Astrocyte (in vitro differentiated cells and primary cell): Measurements from ENCODE around the gene CFAP74. TPM values are rescaled to one million over a fixed set of nuclear protein-coding genes. Genes with fewer than 3 reads are reported as not detected.

Source experiments
- DNase-seq: peaks from one replicate; pipeline ENCODE4 v3.0.0-alpha.2; 2010; ENCODE audit warnings: low read depth
- FAIRE-seq: peaks from 2 replicates; lab custom pipeline; 2011; peaks lifted over from hg19 to GRCh38; lab: Jason Lieb, UNC
- H2AFZ ChIP-seq: 2 replicates; pipeline ENCODE4 v1.6.0; 2012; ENCODE audit warnings: low read depth, low read length, inconsistent platforms
- H3K27ac ChIP-seq: 2 replicates; pipeline ENCODE4 v1.5.1; 2011; ENCODE audit warnings: low read depth, low read length, inconsistent platforms
- H3K27me3 ChIP-seq: 2 replicates; pipeline ENCODE4 v1.6.0; 2011; ENCODE audit warnings: low read length, inconsistent platforms; ENCODE audit not compliant: insufficient read depth
- H3K36me3 ChIP-seq: 2 replicates; pipeline ENCODE4 v1.5.1; 2011; ENCODE audit warnings: low read length, inconsistent platforms; ENCODE audit not compliant: insufficient read depth
- H3K4me1 ChIP-seq: 2 replicates; pipeline ENCODE4 v1.5.1; 2011; ENCODE audit warnings: low read length, inconsistent platforms; ENCODE audit not compliant: insufficient read depth
- H3K4me2 ChIP-seq: 2 replicates; pipeline ENCODE4 v1.6.0; 2012; ENCODE audit warnings: low read length, inconsistent platforms
- H3K4me3 ChIP-seq: 2 replicates; pipeline ENCODE4 v1.5.1; 2011; ENCODE audit warnings: low read depth, mild to moderate bottlenecking, low read length, inconsistent platforms; ENCODE audit not compliant: insufficient read depth
- H3K79me2 ChIP-seq: 2 replicates; pipeline ENCODE4 v1.6.0; 2012; ENCODE audit warnings: mild to moderate bottlenecking, low read length, inconsistent platforms; ENCODE audit not compliant: insufficient read depth
- H3K9ac ChIP-seq: 2 replicates; pipeline ENCODE4 v1.6.0; 2012; ENCODE audit warnings: mild to moderate bottlenecking, low read length, inconsistent platforms
- H3K9me3 ChIP-seq: 2 replicates; pipeline ENCODE4 v1.5.1; 2012; ENCODE audit warnings: low read depth, mild to moderate bottlenecking, low read length, inconsistent platforms; ENCODE audit not compliant: insufficient read depth
- H4K20me1 ChIP-seq: 2 replicates; pipeline ENCODE4 v1.6.0; 2012; ENCODE audit warnings: low read length, inconsistent platforms; ENCODE audit not compliant: insufficient read depth
- H3K27ac Mint-ChIP-seq: one replicate; pipeline ENCODE4 v1.8.0; 2021; ENCODE audit warnings: mild to moderate bottlenecking, mixed read lengths; ENCODE audit not compliant: unreplicated experiment
- H3K27me3 Mint-ChIP-seq: one replicate; pipeline ENCODE4 v1.8.0; 2021; ENCODE audit warnings: low read depth, mixed read lengths; ENCODE audit not compliant: unreplicated experiment
- H3K36me3 Mint-ChIP-seq: one replicate; pipeline ENCODE4 v1.8.0; 2021; ENCODE audit warnings: low read depth, mixed read lengths; ENCODE audit not compliant: unreplicated experiment
- H3K4me1 Mint-ChIP-seq: one replicate; pipeline ENCODE4 v1.8.0; 2021; ENCODE audit warnings: low read depth, mixed read lengths; ENCODE audit not compliant: unreplicated experiment
- H3K4me3 Mint-ChIP-seq: one replicate; pipeline ENCODE4 v1.8.0; 2021; ENCODE audit warnings: mild to moderate bottlenecking, moderate library complexity, mixed read lengths; ENCODE audit not compliant: unreplicated experiment
- H3K9me3 Mint-ChIP-seq: one replicate; pipeline ENCODE4 v1.8.0; 2021; ENCODE audit warnings: mild to moderate bottlenecking, mixed read lengths; ENCODE audit not compliant: unreplicated experiment
- CTCF ChIP-seq: IDR thresholded peaks from 2 replicates; pipeline ENCODE4 v1.5.1; 2011; ENCODE audit warnings: low read depth, mild to moderate bottlenecking, inconsistent platforms, low read length, moderate library complexity; ENCODE audit not compliant: insufficient read depth
- EZH2 ChIP-seq: IDR thresholded peaks from 2 replicates; pipeline ENCODE4 v1.6.1; 2012; ENCODE audit warnings: mild to moderate bottlenecking, low read length, inconsistent platforms; ENCODE audit not compliant: insufficient read depth
- total RNA-seq: library from RNA; stranded (reverse); gene quantifications from 2 replicates; pipeline ENCODE4 v1.2.1, GENCODE V29; 2021

Gene CFAP74
- total RNA-seq, 1 donor from 2014 or later, result not detected

- TF ChIP-seq CTCF (no peak), EZH2 (peak; percentile 38)
- Histone ChIP-seq H3K36me3 (no peaks in the 10 kb centered on the region), H3K4me1 (no peaks in the 10 kb centered on the region), H2AFZ (no peak overlapping the region), H3K4me3 (no peak overlapping the region), H3K27ac (no peak overlapping the region), H3K27me3 (peaks cover 36% of the 10 kb centered on the region), H3K9ac (no peak overlapping the region), H4K20me1 (no peaks in the 10 kb centered on the region), H3K9me3 (no peaks in the 10 kb centered on the region), H3K79me2 (no peaks in the 10 kb centered on the region), H3K4me2 (no peak overlapping the region)
- Mint-ChIP-seq H3K27ac (peak overlapping the region; percentile 18), H3K27me3 (peaks cover 54% of the 10 kb centered on the region), H3K4me1 (peaks cover 1% of the 10 kb centered on the region), H3K4me3 (peak overlapping the region; percentile 74), H3K36me3 (no peaks in the 10 kb centered on the region), H3K9me3 (no peaks in the 10 kb centered on the region)
- DNase-seq, result no peak
- FAIRE-seq, result no peak
These were observed 14.9 kb upstream of the CFAP74 start for GRCh38 chr1:2018217-2019171.

- Histone ChIP-seq H3K36me3 (no peaks in the 10 kb centered on the region), H4K20me1 (no peaks in the 10 kb centered on the region), H2AFZ (no peak overlapping the region), H3K4me1 (no peaks in the 10 kb centered on the region), H3K27me3 (peaks cover 30% of the 10 kb centered on the region), H3K27ac (no peak overlapping the region), H3K9me3 (no peaks in the 10 kb centered on the region), H3K9ac (no peak overlapping the region), H3K4me2 (no peak overlapping the region), H3K79me2 (no peaks in the 10 kb centered on the region), H3K4me3 (no peak overlapping the region)
- Mint-ChIP-seq H3K4me3 (no peak overlapping the region), H3K36me3 (no peaks in the 10 kb centered on the region), H3K4me1 (peaks cover 1% of the 10 kb centered on the region), H3K27ac (no peak overlapping the region), H3K27me3 (peaks cover 41% of the 10 kb centered on the region), H3K9me3 (no peaks in the 10 kb centered on the region)
- TF ChIP-seq CTCF (no peak), EZH2 (no peak)
- DNase-seq (no peak), FAIRE-seq (no peak)
These were observed 12.5 kb upstream of the CFAP74 start for GRCh38 chr1:2016123-2016522.
